Neural progenitor cell (in vitro differentiated cells): ENCODE data around the gene CBLB. TPM values are rescaled to one million over a fixed set of nuclear protein-coding genes. Genes with fewer than 3 reads are reported as not detected.
"Not testable (repeated sequence)": the region's sequence is repeated elsewhere in the genome, so short reads cannot be mapped to it uniquely, and the experiment has no call there.

ENCODE experiments used
- DNase-seq: peaks from one replicate; pipeline ENCODE4 v3.0.0-alpha.2; 2016; ENCODE audit warnings: low spot score
- H2AFZ ChIP-seq: fragments of 200-600 bp; sonication (generic); replicated peaks from 2 replicates; pipeline ENCODE4 v1.6.1; 2016; ENCODE audit warnings: antibody characterized with exemption
- H3F3A ChIP-seq: fragments of 200-600 bp; sonication (generic); 2 replicates; pipeline ENCODE4 v1.6.1; 2016; ENCODE audit warnings: antibody characterized with exemption, low read depth
- H3K27ac ChIP-seq: fragments of 200-600 bp; sonication (generic); 2 replicates; pipeline ENCODE4 v1.5.1; 2016; ENCODE audit warnings: mild to moderate bottlenecking
- H3K27me3 ChIP-seq: fragments of 200-600 bp; sonication (generic); 2 replicates; pipeline ENCODE4 v1.6.1; 2016; ENCODE audit warnings: mild to moderate bottlenecking, moderate library complexity
- H3K36me3 ChIP-seq: fragments of 200-600 bp; sonication (generic); 2 replicates; pipeline ENCODE4 v1.5.1; 2016
- H3K4me1 ChIP-seq: fragments of 200-600 bp; sonication (generic); 2 replicates; pipeline ENCODE4 v1.6.1; 2016; ENCODE audit warnings: mixed run types
- H3K4me2 ChIP-seq: fragments of 200-600 bp; sonication (generic); 2 replicates; pipeline ENCODE4 v1.6.1; 2016
- H3K4me3 ChIP-seq: fragments of 200-600 bp; sonication (generic); 2 replicates; pipeline ENCODE4 v1.5.1; 2016
- H3K79me2 ChIP-seq: fragments of 200-600 bp; sonication (generic); 2 replicates; pipeline ENCODE4 v1.6.1; 2016; ENCODE audit warnings: low read depth
- H3K9ac ChIP-seq: fragments of 200-600 bp; sonication (generic); 2 replicates; pipeline ENCODE4 v1.6.1; 2016
- H3K9me3 ChIP-seq: fragments of 200-600 bp; sonication (generic); 2 replicates; pipeline ENCODE4 v1.5.1; 2016; ENCODE audit warnings: low read depth
- H4K20me1 ChIP-seq: fragments of 200-600 bp; sonication (generic); 2 replicates; pipeline ENCODE4 v1.6.1; 2016; ENCODE audit warnings: low read depth
- H3K27ac Mint-ChIP-seq: 3 replicates; pipeline ENCODE4 v1.8.0; 2021; ENCODE audit warnings: mixed read lengths
- H3K27me3 Mint-ChIP-seq: 2 replicates; pipeline ENCODE4 v1.8.0; 2022; ENCODE audit warnings: low read depth, mild to moderate bottlenecking, inconsistent platforms, moderate library complexity, mixed read lengths; ENCODE audit not compliant: insufficient read depth
- H3K36me3 Mint-ChIP-seq: 3 replicates; pipeline ENCODE4 v1.8.0; 2021; ENCODE audit warnings: mixed read lengths
- H3K4me1 Mint-ChIP-seq: 3 replicates; pipeline ENCODE4 v1.8.0; 2021; ENCODE audit warnings: mixed read lengths
- H3K4me3 Mint-ChIP-seq: 3 replicates; pipeline ENCODE4 v1.8.0; 2021; ENCODE audit warnings: mild to moderate bottlenecking, moderate library complexity, mixed read lengths
- H3K9me3 Mint-ChIP-seq: 3 replicates; pipeline ENCODE4 v1.8.0; 2020; ENCODE audit warnings: mixed read lengths
- CTCF ChIP-seq: fragments of 200-600 bp; sonication (generic); IDR thresholded peaks from 2 replicates; pipeline ENCODE4 v1.5.1; 2017; ENCODE audit warnings: antibody characterized with exemption, mild to moderate bottlenecking
- EZH2 ChIP-seq: fragments of 200-600 bp; sonication (generic); IDR thresholded peaks from 2 replicates; pipeline ENCODE4 v1.6.1; 2017; ENCODE audit warnings: antibody characterized with exemption, mild to moderate bottlenecking, moderate library complexity
- EZH2phosphoT487 ChIP-seq: fragments of 200-600 bp; sonication (generic); IDR thresholded peaks from 2 replicates; pipeline ENCODE4 v1.6.1; 2017; ENCODE audit warnings: antibody characterized with exemption
- total RNA-seq: library from RNA; depleted of rRNA; stranded (reverse); fragments of >200 nt; gene quantifications from 2 replicates; pipeline ENCODE4 v1.2.3, GENCODE V29; 2015; ENCODE audit warnings: low replicate concordance

Gene CBLB
- total RNA-seq, 1 donor from 2014 or later: 105 TPM

GRCh38 chr3:105730801-105731354, 137.9 kb downstream of the CBLB start:
- Histone ChIP-seq H4K20me1 (no peaks in the 10 kb centered on the region), H3K27ac (no peak overlapping the region), H3K4me3 (no peak overlapping the region), H2AFZ (no peak overlapping the region), H3K4me1 (no peaks in the 10 kb centered on the region), H3K36me3 (peaks cover 11% of the 10 kb centered on the region), H3K27me3 (no peaks in the 10 kb centered on the region), H3F3A (no peaks in the 10 kb centered on the region), H3K9ac (no peak overlapping the region), H3K79me2 (no peaks in the 10 kb centered on the region), H3K4me2 (no peak overlapping the region), H3K9me3 (no peaks in the 10 kb centered on the region)
- no peaks in the 10 kb centered on the region for H3K4me1 Mint-ChIP-seq
- H3K36me3 Mint-ChIP-seq: peaks cover 32% of the 10 kb centered on the region
- TF ChIP-seq EZH2 (no peak), CTCF (no peak)
- no peak overlapping the region for H3K27ac Mint-ChIP-seq
- H3K4me3 Mint-ChIP-seq: no peak overlapping the region
- no peak for DNase-seq
- H3K27me3 Mint-ChIP-seq: no peaks in the 10 kb centered on the region
- peaks cover 12% of the 10 kb centered on the region for H3K9me3 Mint-ChIP-seq

GRCh38 chr3:105729667-105730066, 139.1 kb downstream of the CBLB start:
- H3K9ac ChIP-seq: no peak overlapping the region
- no peaks in the 10 kb centered on the region for H3K4me1 Mint-ChIP-seq
- peaks cover 11% of the 10 kb centered on the region for H3K36me3 ChIP-seq
- no peaks in the 10 kb centered on the region for H3K4me1 ChIP-seq
- no peaks in the 10 kb centered on the region for H3K27me3 Mint-ChIP-seq
- peaks cover 12% of the 10 kb centered on the region for H3K9me3 Mint-ChIP-seq
- H3K79me2 ChIP-seq: no peaks in the 10 kb centered on the region
- DNase-seq: no peak
- no peaks in the 10 kb centered on the region for H3K27me3 ChIP-seq
- H3K27ac Mint-ChIP-seq: no peak overlapping the region
- no peak overlapping the region for H3K4me3 Mint-ChIP-seq
- H3K4me3 ChIP-seq: no peak overlapping the region
- H3K27ac ChIP-seq: no peak overlapping the region
- peaks cover 31% of the 10 kb centered on the region for H3K36me3 Mint-ChIP-seq
- H2AFZ ChIP-seq: no peak overlapping the region
- TF ChIP-seq CTCF (no peak), EZH2 (no peak), EZH2phosphoT487 (no peak)
- no peaks in the 10 kb centered on the region for H4K20me1 ChIP-seq
- no peak overlapping the region for H3K4me2 ChIP-seq
- H3K9me3 ChIP-seq: no peaks in the 10 kb centered on the region
- no peaks in the 10 kb centered on the region for H3F3A ChIP-seq

- H3K27ac ChIP-seq: no peak overlapping the region
- H4K20me1 ChIP-seq: no peaks in the 10 kb centered on the region
- H3K4me1 ChIP-seq: no peaks in the 10 kb centered on the region
- H3K4me3 ChIP-seq: no peak overlapping the region
- no peak overlapping the region for H3K9ac ChIP-seq
- H3K79me2 ChIP-seq: no peaks in the 10 kb centered on the region
- no peaks in the 10 kb centered on the region for H3K9me3 ChIP-seq
- TF ChIP-seq EZH2phosphoT487: no peak
- no peak for TF ChIP-seq EZH2
- no peak for TF ChIP-seq CTCF
- Mint-ChIP-seq H3K36me3 (peaks cover 30% of the 10 kb centered on the region), H3K4me3 (no peak overlapping the region), H3K9me3 (peaks cover 12% of the 10 kb centered on the region), H3K27ac (no peak overlapping the region), H3K4me1 (no peaks in the 10 kb centered on the region), H3K27me3 (no peaks in the 10 kb centered on the region)
- no peak for DNase-seq
- H2AFZ ChIP-seq: no peak overlapping the region
- peaks cover 11% of the 10 kb centered on the region for H3K36me3 ChIP-seq
- H3K4me2 ChIP-seq: no peak overlapping the region
- H3F3A ChIP-seq: no peaks in the 10 kb centered on the region
- H3K27me3 ChIP-seq: no peaks in the 10 kb centered on the region
These were observed 140.0 kb downstream of the CBLB start for GRCh38 chr3:105728771-105729312.

- H3K27ac Mint-ChIP-seq, H3K27ac ChIP-seq, H3K9me3 ChIP-seq, H3K9ac ChIP-seq, H3K4me1 Mint-ChIP-seq, DNase-seq, H3K4me2 ChIP-seq, H2AFZ ChIP-seq, H3K4me3 ChIP-seq, H4K20me1 ChIP-seq, H3K79me2 ChIP-seq, H3K27me3 ChIP-seq, H3F3A ChIP-seq, H3K4me1 ChIP-seq, H3K27me3 Mint-ChIP-seq, H3K4me3 Mint-ChIP-seq: not testable (repeated sequence)
- Mint-ChIP-seq H3K36me3 (peaks cover 19% of the 10 kb centered on the region), H3K9me3 (peaks cover 12% of the 10 kb centered on the region)
- peaks cover 11% of the 10 kb centered on the region for H3K36me3 ChIP-seq
These were observed 141.8 kb downstream of the CBLB start for GRCh38 chr3:105727036-105727435.
